Umbilical cord (tissue), 2 donors: ENCODE results near the gene GCM1. TPM values are rescaled to one million over a fixed set of nuclear protein-coding genes. Genes with fewer than 3 reads are reported as not detected.

Source experiments
- DNase-seq: peaks from one replicate; pipeline ENCODE4 v3.0.0-alpha.2; 2015; ENCODE audit warnings: low spot score
- total RNA-seq: library from RNA; depleted of rRNA; stranded (reverse); fragments of >200 nt; gene quantifications from one replicate; pipeline ENCODE4 v1.2.3, GENCODE V29; 2014; ENCODE audit warnings: low replicate concordance; ENCODE audit not compliant: insufficient read depth

The GCM1 gene
- total RNA-seq, 1 donor from 2014 or later, result not detected

DNA sequence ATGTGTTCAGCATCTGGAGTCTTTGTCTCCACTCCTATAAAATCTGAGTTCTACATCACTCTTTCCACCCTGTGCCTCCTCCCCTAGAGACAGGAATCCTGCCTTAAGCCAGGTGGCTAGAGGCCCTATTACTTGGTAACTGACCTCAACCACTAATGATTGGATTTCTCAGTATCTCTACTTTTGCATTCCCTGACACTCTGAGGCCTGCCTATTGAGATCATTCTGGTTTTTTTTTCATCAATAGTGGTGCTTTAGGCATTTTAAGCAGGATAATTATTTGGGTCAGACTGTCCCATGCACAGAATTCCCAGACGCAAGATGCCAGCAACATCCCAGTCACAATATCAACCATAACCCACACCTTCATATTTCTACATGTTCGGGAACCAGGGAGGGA is 3.9 kb upstream of the GCM1 start:
- DNase-seq, result no peak

DNA sequence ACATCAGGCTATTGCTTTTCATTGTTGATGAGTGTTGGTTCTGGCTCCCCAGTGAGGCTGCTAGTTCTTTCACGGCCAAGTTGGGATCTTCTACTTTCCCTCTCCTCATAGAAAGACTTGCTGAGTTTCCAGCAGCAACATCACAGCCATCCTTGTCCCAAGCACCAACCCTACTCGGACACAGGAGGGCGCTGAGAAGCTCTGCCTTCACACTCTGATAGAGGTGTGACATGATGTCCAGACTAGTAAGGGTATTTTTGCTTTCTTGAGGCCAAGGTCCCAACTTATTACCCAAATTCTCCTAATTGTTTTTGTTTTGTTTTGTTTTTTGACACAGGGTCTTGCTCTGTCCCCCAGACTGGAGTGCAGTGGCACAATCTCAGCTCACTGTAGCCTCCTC is 3.0 kb upstream of the GCM1 start:
- no peak for DNase-seq

DNA sequence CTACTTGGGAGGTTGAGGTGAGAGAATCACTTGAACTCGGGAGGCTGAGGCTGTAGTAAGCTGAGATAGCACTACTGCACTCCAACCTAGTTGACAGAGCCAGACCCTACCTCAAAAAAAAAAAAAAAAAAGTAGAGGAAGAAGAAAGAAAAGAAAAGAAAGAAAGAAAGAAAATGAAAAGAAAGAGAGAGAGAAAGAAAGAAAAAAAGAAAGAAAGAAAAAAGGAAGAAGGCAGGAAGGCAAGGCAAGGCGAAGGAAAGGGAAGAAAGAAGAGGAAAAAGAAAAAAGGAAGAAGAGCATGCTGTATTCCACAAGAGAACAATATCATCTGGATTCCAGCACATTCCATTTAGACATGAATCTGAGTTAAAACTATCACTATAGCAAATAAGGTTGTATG is 3.8 kb downstream of the GCM1 start:
- DNase-seq, result no peak

DNA sequence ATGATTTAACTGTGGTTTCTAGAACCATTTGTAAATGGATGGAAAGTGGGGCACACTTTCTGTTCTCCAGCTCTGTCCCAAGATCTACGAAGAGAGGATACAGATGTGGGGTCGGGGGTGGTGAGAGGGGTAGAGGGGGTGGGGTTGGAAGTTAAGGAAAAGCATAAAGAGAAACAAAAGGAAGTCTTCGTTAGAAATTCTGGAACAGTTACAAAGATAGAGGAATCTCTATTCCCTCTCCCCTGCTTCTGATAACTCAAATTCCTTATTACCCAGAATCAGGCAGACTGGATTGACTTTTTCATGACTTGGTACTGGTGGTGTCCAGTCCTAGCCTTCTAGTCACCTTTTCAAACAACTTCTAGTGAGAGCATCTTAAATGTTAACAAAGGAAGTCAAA is 4.9 kb downstream of the GCM1 start:
- no peak for DNase-seq

DNA sequence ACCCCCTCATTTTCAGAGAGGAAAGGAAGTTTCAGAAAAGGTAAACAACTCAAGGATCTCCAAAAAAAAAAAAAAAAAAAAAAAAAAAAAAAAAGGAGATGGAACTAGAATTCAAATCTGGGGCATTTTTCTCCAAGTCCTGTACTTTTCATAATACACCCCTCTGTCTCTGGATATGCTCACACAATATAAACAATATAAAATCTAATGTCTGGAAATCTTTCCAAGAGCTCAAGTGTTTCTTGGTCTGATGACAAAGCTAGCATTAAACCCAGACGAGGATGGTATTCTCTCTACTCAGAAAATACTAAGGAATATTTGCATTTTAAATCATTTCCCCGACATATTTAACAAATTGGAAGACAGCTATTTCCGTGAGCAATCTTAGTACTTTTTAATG is 5.8 kb downstream of the GCM1 start:
- no peak for DNase-seq

DNA sequence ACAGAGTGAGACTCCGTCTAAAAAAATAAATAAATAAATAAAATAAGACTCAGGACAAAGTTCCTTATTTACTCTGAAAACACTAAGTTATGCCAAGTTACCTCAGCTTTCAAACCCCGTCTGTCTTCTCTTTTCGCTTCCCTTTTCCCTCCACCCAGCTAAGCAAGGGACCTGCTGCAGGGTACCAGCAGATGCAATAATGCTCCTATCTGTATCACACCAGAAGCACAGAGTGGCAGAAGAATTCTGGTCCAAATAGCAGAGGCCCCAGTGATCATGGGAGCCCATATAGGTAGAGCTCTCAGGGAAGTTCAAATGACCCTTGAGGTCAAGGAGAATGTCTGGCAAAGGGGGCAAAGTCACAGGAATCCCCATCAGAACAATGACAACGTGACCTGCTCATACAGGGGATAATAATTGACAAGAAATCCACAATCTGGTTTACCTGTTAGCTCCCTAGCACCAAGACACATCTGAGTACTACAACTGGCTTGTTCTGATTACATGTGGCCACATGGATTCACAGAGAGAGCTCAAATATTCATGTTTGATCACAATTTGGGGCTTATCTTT is 8.7 kb downstream of the GCM1 start:
- no peak for DNase-seq

DNA sequence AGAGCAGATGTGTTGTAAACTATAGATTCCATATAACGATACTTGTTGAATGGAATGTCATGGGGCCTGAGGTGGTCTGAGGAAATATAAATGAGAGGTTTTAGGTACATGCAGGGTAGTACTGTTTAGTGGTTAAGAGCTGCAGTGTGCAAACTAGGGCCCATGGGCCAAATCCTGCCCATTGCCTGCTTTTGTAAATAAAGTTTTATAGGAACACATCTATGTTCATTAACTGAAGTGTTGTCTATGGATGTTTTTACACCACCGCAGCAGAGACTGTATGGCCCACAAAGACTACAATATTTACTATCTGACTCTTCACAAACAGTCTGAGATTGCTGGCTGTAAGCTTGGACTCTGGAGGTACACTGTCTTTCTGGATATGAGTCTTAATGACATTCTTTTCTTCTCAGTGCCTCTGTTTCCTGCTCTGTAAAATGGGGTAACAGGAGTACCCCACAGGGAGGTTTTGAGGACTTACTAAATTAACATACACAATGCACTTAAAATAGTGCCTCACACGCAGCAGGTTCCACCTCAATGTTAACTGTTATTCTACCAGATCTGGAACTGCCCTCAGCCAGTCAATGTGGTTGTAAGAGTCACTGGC is 12.5 kb downstream of the GCM1 start:
- no peak for DNase-seq

DNA sequence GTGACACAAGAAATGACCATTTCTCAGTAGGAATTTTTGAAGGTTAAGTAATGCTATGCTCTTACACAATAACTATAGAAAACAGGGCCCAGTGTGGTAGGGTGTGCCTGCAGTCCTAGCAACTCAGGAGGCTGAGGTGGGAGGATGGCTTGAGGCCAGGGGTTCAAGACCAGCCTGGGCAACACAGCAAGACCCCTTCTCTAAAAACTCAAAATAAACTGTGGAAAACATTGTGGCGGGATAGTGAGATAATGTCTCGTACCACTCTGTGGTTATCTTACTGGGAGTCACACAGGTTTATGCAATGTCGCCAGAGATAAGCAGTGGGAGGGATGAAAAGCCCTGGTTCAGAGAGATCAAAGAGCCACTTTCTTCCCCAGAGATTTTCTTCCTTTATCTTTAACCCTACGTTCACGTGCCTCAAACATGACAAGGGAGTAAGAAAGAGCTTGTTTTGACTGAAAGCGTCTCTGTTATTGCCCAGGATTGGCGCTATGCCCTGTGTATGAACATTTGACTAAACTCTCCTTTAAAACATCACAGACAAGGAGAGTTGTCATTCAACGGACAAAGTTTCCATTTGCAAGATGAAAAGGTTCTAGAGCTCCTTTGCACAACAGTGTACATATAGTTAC is 13.9 kb downstream of the GCM1 start:
- peak; percentile 28 for DNase-seq

DNA sequence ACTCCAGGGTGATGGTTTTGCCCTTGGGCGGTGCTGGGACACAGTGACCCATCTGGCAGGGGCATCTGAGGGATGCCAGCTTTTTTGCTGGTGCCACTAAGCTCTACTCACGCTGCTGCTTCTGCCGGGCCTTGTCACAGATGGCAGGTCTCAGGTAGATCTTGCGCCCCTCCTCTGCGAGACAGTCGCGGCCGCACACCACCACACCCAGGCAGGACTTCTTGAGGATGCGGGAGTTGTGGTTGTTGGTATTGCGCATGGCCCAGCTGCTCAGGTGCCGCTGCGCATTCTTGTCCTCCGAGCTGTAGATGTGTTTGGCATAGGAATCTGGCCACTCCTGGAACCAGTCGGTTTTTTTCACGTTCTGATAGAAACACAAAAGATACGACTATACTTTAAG is 14.7 kb downstream of the GCM1 start:
- DNase-seq, result no peak

DNA sequence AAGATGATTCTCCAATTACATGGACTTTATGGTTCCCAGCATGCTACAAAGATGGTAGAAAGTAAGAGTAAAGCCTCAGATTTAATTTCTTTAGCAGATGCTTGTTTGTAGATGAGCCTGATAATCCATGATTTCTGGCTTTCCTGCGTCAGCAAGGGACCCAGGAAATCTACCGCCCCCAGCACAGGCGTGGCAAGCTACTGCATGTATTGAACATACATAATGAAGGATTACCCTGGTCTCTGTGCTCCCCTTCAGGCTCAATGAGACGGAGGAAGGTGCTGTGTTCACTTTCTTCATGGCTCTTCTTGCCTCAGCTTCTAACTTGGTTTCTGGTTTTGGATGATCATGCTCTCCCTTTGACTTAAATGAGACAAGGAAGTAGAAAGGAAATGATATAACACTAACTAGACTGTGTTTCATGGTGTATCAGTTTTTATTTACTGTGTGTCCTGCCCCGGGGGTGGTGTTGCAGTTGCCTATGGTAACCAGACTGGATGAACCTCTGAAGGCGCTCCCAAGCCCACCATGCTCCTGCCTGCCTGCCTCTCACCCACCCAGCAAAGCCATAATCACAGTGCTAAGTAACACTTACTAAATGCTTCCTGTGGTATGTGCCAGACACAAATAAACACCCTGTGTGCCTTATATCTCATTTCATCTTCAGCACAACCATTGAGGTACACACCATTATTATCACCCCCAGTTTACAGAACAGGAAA is 17.9 kb downstream of the GCM1 start:
- no peak for DNase-seq

DNA sequence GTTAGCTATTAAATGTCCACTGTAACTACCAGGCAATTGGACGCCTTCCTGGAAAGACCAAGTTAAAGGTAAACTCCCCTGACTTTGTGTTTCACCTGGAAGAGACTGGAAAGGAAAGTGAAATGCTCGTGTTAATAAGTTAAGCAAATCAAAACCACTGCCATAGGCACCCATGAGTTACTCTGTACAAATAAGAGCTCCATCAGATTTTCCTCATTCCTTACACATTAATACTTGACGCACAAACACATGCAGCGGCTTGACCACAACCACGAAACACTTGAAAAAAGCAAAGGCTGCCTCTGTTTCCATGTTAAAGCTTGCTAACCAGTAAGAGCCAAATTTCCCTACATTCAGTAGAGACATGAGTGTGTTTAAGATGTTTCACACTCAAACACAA is 19.8 kb downstream of the GCM1 start:
- no peak for DNase-seq

DNA sequence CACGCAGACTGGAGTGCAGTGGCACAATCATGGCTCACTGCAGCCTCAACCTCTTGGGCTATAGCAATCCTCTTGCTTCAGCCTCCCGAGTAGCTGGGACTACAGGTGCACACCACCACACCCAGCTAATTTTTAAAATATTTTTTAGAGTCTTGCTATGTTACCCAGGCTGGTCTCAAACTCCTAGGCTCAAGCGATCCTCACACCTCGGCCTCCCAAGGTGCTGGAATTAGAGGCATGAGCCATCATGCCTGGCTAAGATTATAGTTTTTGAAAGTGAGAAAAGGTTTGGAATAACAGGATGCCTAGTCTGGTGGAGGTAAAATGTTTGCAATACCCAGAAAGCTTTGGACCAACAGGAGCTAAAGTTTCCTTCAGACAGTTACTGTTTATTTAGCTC is 23.4 kb downstream of the GCM1 start:
- no peak for DNase-seq

DNA sequence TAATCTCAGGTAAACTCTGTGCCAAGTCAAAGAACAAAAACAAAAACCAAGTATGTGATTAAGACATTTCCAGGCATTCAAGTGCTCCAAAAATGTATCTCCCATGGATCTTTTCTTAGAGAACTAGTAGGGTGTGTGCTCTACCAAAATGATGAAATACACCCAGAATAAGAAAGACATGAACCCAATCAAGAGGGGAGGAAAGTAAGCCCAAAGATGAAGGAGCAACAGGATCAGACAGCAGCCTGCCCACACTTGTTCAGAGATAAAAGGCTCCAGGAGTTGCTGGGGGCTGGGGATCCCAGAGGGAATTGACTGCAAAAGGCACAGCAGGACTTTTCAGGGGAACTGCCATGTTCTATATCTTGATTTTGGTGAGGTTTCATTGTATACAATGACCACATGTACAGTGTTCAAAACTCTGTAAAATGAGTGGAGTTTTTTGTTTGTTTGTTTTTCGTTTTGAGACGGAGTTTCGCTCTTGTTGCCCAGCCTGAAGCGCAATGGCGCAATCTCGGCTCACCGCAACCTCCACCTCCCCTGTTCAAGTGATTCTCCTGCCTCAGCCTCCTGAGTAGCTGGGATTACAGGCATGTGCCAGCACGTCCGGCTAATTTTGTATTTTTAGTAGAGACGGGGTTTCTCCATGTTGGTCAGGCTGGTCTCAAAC is 24.4 kb downstream of the GCM1 start:
- DNase-seq, result no peak

DNA sequence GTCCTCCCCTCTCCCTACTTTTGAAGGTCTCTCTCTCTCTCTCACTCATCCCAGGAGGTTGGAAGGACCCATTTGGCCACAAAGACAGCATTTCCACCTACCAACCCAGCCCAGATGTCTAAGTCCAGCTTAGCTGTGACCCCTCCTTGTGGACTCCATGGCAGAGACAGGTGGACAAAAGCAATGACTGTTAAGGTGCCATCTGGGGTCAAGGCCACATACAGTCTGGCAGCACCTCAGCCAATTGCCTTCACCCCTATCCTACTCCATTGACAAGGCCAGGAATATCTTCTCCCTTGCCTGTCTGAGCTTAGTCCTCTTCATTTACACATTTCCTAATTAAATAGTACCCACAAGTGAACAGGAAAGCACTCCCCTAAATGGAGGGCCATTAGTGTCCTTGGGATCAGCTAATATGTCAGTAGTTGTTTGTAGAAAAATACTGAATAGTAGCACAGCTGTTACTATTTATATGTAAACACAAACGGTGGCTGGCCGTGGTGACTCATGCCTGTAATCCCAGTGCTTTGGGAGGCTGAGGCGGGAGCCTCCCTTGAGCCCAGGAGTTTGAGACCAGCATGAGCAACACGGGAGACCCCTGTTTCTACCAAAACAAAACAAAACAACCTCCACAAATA is 28.8 kb downstream of the GCM1 start:
- peak; percentile 60 for DNase-seq

DNA sequence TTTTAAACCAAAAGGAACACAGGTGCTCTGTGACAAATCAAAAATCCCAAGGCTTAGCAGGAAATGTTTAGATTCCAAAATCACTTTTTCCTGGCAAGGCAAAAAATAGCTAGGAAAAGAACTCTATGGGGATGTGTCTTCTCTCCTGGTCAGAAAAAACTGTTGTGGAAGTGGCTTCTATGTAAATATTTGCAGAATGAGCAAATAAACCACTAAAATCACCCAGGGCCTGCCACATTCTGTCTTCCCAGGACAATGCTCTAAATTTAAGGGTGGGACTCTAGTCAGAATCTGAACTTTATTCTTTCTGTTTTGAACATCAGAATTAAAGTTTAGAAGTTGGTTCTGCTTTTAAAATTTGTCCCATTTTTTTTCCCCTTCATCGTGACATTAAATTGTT is 29.3 kb downstream of the GCM1 start:
- DNase-seq, result no peak

DNA sequence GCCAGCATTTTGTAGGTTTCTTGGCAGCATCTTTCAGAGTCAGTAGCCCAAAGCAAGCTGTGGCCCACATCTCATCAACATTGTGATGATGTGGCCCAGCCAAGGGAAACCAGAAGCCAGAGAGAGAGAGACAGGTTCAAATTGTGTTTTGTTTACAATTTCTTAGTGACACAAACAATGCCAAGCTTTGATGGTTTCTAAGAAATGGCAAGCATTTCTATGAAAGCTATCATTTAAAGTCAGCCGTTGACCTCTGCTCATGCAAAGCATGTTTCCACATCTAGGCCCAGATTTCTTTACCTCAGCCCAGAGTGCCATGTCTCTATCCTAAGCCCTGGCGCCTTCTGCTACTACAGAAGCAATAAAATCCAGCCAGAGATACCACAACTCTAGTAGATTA is 32.9 kb downstream of the GCM1 start:
- no peak for DNase-seq

DNA sequence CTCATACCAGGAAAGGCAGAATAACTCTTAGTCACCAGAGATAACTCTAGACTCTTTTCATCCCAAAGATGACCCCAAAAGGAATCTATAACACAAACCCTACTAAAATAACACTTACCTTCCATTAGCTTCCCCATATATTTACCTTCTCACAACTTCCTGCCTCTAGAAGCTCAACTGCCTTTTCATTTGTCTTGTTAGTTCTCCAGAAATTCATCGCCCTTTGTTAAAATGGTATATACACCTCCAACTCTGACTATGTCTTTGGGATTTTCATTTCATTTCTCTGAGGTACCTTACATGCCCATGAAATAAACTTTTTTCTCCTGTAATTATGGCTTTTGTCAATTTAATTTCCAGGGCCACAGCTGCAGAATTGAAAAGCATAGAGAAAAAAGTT is 33.5 kb downstream of the GCM1 start:
- DNase-seq, result no peak

DNA sequence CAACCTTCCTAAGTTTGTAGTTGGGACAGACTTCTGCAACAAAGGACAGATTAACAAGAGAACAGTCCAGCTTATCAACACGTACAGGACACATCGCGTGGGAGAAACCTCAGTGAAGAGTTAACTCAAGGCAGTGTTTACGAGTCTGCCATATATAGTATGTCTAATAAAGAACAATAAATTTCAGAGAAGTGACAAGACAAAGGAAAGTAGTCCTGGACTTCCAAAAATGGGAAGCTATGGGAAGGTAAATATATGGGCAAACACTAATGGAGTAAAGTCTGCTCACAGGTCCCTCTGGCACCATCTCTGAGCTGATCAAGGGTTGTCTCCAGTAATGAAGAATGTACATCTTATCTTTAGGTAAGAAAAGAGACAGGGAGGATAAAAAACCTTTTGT is 34.9 kb downstream of the GCM1 start:
- DNase-seq, result no peak

DNA sequence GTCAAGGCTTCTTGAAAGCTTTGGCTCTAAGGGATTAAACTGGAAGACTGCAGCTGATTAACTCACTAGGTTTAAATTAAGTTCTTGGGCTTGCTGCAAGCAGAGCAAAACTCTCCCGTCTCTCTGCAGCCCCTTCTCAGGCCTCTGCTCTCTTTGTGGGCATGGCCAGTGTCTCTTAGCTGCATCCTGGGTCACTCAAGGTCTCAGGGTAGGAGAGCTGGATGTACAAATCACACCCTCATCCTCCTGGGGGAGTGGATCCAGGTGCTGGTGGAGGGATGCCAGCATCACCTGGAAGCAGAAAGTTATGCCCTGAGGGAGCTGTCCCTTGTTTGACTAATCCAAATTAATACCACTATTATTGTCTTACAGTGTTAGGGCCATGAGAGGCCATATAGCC is 35.8 kb downstream of the GCM1 start:
- no peak for DNase-seq

DNA sequence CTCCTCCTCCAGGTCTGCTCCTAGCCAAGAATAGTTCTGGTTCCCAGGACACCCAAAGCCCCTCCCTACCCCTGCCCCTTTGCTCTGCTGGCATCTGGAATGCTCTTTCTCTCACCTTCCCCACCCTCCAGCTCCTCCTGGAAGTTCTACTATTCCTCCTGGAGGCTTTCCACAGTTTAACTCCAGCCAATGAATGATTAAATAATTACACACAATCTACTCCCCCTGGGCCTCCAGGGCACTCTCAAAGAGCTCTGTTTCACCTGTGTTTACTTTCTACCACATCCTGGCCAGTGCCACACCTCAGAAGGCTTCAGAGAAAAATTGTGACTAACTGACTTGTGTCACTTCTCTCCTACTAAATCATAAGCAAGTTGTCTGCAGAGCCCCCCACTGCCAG is 36.2 kb downstream of the GCM1 start:
- no peak for DNase-seq

DNA sequence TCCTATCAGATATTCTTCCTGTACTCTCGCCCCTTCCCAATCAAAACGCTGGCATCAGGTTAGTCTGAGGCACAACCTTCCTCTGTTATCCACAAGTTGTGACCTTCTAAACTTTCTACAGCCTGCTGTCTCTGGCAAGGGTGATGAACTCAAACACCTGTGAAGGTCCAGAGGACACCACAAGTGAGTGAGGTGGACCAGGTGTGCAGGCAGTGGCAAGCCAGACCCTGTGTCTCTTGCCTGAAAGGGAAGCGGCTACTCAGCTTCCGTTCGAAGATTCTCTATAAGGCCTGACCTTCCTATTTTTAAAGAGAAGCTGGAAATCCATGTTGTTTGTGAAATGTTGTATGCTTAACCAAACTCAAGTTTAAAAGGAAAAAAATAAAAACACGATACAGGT is 36.8 kb downstream of the GCM1 start:
- DNase-seq, result no peak

DNA sequence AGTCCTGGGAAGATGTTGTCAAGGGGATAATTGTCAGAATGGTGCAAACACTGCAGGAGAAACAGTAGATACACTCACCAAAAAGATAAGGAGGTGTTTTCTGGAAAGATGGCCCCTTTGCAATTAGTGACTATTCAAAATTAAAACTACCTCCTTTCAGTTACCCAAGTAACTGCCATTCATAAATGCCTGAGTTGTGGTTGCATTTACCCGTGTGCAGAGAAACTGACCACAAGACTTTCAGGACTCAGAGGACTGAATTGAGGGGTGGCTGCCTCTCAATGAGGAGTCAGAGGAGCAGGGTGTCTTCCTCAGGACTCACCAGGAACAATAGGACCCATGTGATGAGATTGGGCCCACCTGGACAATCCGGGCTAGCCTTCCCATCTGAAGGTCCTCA is 39.0 kb downstream of the GCM1 start:
- no peak for DNase-seq
